Fibroblast of peridontal ligament (primary cell): Measurements from ENCODE around the gene FN3K.

Experiments
- DNase-seq: peaks from one replicate; pipeline ENCODE4 v3.0.0-alpha.2; 2010; ENCODE audit errors: extremely low read depth

The FN3K gene

DNA sequence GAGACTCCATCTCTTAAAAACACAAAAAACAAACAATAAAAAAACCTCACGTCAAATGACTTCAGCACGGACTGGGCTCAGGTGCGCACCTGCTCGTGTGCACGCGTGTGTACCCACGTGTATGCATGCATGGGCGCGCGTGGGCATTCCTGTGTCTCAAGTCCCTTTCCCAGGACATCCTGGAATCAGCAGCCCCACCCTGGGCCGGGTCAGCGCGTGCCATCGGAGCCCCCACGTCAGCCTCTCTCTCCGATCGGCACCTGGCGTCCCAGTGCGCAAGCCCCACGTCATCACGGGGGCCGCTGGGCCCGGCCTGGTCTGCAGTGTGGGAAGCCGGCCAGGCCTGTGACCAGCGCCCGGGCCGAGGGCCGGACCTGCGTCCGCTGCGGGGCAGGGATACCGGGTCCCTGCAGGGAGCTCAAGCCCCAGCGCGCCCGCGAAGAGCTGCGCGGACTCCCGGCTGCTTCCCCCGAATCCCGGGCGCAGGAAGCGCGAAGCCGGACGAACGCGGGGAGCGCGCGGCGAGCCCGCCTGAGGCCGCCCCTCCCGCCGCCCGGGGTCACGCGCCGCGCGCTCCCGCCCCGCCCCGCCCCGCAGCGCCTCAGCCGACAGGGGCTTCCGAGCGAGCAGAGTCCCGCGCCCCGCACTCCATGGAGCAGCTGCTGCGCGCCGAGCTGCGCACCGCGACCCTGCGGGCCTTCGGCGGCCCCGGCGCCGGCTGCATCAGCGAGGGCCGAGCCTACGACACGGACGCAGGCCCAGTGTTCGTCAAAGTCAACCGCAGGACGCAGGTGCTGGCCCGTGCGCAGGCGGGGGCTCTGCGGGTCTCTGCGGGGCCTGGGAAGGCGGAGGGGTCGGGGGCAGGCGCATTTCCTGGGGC lies at the start of gene FN3K:
Gene FN3K (plus strand): TSS at position 629 of the 880 bp plus-strand sequence. CDS start 22 bp downstream, at position 651.
- DNase-seq = peak; percentile 71

DNA sequence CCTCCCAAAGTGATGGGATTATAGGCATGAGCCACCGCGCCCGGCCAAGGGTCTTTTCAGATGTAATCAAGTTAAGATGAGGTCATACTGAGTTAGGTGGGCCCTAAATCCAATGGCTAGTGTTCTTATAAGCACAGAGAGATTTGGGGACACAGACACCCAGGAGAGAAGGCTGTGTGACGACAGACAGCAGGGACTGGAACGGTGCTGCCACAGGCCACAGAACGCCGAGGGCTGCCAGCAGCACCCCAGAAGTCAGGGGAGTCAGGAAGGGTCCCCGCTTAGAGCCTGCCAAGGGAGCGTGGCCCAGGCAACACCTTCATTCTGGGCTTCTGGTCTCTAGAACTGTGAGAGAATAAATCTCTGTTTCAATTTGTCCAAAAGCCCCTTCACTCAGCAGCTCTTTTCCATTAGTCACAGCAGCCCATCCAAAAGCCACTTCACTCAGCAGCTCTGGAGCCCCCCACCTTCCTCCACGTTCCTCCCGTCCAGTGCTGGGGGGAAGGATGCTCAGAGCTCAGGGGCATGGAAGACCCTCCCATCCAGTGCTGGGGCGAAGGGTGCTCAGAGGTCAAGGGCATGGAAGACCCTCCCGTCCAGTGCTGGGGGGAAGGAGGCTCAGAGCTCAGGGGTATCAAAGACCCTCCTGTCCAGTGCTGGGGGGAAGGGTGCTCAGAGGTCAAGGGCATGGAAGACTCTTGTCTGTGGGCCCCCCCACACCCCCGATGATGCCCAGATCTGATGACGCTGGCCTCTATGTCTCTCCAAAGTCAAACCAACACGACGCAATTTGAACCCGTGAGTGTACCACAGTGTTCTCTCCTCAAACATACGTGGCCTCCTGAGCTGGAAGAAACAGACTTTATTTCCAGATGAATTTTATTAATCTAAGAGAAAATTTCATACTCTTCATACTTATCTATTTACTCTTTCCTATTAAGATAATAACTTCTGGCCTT lies 48.8 kb upstream of the FN3K start:
- DNase-seq = no peak

DNA sequence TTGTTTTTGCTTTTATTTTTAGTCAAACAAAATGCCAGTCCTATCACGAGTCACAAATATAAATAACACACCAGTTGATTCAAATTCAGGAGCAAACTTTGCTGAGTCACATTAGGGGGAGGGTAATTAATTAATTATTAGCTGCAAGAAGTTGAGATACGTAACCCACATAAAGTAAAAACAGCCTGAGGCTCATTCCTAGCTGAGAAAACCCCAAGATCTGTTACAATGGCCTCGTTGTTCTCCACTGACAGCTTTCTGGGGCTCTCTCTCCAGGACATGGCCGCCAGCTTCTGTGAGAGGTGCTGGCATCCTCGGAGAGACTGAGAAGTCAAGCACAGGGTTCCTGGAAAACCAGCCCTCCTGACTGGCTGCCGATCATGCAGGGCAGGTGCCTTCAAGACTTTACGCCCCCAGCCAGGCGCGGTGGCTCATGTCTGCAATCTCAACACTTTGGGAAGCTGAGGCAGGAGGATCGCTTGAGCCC lies 48.0 kb upstream of the FN3K start:
- DNase-seq = no peak

- DNase-seq = no peak
Measured at GRCh38 chr17:82687871-82688270, 47.5 kb upstream of the FN3K start.

GRCh38 chr17:82689077-82689476 lies 46.3 kb upstream of the FN3K start:
- DNase-seq = no peak

GRCh38 chr17:82690786-82691489 lies 44.5 kb upstream of the FN3K start:
- no peak for DNase-seq

GRCh38 chr17:82691714-82692113 lies 43.7 kb upstream of the FN3K start:
- DNase-seq = no peak

DNA sequence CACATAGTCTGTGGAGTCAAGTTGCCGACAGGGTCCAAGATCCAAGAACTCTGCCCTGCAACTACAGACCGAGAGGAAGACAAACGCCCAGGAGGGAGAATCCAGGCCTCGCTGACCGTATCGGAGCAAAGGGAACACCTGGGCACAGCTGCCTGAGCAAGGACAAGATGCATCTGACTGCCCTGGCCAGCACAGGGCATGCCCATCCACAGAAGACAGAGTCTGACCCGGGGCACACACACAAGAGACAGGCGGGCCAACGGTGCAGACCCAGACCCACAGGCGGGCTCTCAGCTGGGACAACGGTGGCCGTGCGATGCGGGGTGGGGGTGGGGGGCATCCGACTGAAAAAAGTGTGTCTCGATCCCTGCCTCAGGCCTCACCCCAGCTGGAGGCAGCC lies 43.1 kb upstream of the FN3K start:
- DNase-seq = no peak

DNA sequence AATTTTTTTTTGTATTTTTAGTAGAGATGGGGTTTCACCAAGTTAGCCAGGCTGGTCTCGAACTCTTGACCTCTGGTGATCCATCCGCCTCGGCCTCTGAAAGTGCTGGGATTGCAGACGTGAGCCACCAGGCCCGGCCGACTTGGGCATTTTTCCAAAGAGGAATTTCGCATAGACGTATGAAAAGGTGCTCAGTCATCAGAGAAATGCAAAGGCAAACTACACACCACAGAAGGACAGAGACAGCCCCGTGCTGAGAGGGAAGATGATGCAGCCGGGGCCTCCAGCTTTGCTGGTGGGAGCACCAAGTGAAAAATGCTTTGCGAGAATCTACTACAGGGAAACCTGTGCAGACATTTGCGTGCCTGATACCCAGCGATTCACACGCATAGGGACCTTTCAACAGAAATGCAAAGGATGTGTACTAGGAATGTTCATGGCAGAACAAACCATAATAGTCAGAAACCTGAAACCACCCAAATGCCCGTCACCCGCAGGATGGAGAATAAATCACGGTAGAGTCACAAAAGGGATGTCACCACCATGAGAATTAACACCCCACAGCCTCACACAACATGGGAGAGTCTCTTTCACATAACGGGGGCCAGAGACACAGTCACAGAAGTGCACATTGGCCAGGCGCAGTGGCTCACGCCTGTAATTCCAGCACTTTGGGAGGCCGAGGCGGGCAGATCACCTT lies 42.1 kb upstream of the FN3K start:
- DNase-seq = no peak

GRCh38 chr17:82694647-82695046 lies 40.8 kb upstream of the FN3K start:
- no peak for DNase-seq

- no peak for DNase-seq
Measured at GRCh38 chr17:82696259-82696658, 39.2 kb upstream of the FN3K start.

DNA sequence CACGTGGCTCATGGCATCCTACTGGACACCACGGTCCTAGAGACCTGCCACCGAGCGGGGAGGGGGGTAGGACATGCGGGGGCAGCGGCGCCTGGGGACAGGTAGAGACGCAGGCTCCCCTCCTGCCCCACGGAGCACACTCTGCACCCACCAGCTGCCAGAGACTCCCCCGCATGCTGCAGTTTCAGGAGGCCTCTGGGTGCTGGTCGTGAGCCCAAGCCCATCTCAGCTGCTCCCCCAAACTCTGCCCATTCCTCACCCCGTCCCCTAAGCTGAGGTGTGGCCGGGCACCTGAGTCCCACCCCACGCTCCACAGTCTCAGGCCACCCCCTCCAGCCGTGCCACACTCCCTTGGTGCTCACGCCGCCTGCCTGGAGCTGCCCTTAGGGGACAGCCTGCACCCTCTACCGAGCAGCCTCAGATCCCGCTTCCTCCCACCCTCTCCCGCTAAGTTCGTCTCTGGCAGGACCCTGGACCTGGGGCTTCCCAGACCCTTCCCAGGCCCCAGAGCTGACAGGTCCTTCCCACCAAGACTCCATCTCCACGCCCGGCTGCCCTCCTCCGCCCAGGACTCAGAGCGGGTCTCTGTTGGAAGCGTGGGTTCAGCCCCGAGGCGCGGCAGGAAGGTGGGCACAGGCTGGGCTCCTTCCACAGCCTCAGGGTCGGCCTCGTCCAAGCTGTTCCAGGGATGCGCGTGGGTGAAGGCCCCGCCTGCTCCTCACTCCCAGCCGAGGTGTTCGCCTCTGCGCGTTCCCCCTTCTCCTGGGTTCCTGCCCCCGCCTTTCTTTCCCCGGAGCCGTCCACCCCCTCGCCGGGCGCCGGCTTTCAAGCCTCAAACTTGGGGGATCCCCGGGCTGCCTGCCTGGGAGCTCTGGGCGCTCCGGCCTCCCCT lies 38.3 kb upstream of the FN3K start:
- DNase-seq = no peak

DNA sequence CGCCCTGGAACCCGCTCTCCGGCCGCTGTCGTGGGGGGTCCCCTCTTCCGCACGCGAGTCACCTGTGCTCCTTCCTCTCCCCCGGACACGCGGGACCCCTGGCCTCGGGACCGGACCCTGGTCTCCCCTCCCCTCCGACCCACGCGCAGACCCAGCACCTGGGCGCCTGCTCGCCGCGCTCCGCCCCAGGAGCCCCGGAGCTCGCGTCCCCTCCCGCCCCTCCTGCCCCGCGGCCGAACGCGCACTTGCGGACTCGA lies 37.7 kb upstream of the FN3K start:
- no peak for DNase-seq

DNA sequence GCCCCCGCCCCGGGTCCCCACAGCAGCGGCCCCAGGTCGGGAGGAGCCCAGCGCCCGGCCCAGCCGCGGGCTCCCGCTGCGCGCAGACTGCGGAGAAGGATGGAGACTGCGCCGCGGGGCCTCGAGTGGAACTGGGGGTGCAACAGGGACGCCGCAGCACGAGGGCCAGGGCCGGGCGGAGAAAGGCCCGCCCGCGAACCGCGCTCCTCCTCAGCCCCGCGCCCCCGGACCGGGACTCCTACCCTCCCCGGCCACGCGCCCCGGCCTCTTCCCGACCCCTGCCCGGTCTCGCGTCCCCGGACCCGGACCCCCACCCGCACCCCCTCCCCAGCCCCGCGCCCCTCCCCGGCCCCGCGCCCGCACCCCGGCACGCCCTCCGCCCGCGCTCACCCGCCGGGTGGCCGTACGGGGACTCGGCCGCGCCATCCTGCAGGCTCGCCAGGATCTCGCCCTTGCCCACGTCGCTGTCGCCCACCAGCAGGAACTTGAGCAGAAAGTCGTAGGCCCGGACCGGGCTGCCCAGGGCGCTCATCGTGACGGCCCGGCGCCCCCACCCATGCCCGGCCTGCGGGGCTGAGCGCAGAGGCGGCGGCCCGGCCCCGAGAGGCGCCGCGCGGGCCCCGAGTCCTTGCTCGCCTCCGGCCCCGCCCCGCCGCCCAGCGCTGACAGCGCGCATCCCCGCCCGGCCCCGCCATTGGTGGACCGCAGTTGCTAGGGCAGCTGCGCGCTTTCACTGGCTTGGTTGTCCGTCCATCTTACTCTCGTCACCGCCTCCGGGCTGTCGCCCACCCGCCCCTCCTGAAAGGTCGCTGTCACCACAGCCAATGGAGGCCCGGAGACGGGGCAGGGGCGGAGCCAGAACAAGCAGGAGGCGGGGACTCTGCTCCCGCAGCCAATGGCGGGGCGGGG lies 37.1 kb upstream of the FN3K start, which contains the start of gene RAB40B:
Gene RAB40B (minus strand): TSS at position 634 of the 909 bp plus-strand sequence. CDS start 102 bp downstream, at position 532.
- DNase-seq = peak; percentile 97

DNA sequence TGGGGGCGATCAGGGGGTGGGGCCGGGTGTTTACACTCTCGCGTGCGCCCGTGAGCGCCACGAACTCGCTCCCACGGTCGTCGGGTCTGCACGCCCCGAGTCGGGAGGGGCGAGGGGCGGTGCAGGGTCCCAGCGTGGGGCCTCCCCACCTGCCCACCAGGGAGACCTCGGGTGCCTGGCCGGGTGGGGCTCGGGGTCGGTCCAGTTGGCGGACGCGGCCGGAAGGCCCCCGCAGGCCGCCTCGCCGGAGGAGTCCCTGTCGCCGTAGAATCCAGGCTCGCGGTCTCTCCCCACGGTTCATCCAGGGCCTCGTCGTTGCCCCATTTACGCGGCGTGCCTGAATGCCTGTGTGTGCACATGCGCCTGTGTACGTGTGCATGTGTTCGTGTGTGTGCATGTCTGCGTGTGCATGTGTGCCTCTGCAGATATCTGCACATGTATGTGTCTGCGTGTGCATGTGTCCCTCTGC lies 36.4 kb upstream of the FN3K start:
- DNase-seq = no peak

GRCh38 chr17:82699551-82699950 lies 35.9 kb upstream of the FN3K start:
- DNase-seq = no peak

DNA sequence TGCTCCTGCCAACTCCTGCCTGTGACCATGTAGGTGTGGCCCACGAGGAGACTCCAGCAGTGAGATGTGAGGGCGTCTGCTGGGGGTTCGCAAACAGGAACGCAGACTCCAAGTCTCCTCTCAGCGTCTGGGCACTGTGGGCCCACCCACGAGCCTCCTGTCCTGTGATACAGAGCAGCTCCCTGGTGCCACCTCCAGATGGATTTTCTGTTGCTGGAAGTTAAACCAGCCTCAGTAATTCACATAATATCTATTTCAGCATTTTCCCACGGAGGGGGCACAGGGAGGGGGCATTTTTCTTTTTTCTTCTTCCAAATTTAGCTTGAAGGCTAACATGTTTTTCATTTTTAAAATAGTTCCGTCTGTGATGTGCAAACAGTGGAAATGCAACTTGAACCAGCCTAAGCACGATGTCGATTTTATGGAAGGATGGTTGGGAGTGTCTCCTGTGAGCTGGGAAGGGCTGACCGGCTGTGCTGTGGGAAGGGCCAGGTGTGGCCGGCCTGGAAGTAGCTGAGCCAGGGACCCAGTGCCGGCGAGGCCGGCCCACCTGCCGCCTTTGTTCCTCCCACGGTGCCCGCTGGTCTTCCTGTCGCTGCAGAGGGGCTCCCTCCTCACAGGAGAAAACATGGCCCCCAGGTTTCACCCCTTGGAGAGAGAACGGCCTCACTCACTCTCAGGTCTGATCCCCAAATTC lies 33.0 kb upstream of the FN3K start:
- DNase-seq = peak; percentile 5

DNA sequence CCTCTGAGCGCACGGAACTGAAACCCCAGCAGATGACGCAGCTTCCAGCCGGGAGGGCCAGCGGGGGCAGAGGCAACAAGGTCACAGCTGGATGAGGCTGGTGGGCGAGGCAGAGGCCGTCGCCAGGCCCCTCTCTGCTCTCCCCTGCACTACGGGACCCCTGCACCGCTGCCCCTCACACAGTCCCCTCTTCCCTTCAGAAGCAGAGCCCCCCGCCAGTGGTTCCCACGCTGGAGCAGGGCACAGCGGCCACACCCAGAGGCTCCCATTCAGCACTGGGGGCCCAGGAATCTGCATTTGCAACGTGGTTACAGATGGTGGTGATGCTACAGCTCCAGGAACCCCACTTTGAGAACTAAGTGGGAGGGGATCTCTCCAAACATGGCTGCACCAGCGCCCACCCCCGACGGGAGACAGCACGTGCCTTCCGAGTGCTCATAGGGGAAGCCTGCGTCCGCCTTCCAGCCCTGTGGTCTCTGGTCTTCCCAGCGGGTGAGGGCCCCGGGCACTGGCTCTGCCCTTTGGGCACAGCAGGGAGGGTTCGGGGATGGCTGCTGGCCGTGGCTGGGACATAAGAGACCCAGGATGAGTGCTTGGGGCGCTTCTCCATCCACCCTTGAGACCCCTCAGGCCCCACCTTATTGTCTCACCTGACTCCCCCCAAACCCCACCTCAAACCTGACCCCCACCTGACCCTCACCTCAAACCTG lies 32.2 kb upstream of the FN3K start:
- DNase-seq = no peak
